Ishikawa (cell line): ENCODE results near the gene DYNLT2.

Source experiments
- EGR1 ChIP-seq: IDR thresholded peaks from 2 replicates; pipeline ENCODE4 v1.6.1; 2012
- EP300 ChIP-seq: IDR thresholded peaks from 2 replicates; pipeline ENCODE4 v1.6.1; 2012; ENCODE audit warnings: borderline replicate concordance
- RAD21 ChIP-seq: IDR thresholded peaks from 2 replicates; pipeline ENCODE4 v1.6.1; 2012; ENCODE audit warnings: low read depth
- TAF1 ChIP-seq: IDR thresholded peaks from 2 replicates; pipeline ENCODE4 v1.6.1; 2012; ENCODE audit warnings: low read depth, mild to moderate bottlenecking
- TCF12 ChIP-seq: IDR thresholded peaks from 2 replicates; pipeline ENCODE4 v1.6.1; 2012; ENCODE audit warnings: low read depth
- TEAD4 ChIP-seq: IDR thresholded peaks from 2 replicates; pipeline ENCODE4 v1.6.1; 2012
- ZBTB7A ChIP-seq: IDR thresholded peaks from 2 replicates; pipeline ENCODE4 v1.6.1; 2012; ENCODE audit warnings: low read depth
- TF ChIP-seq, protein P1 (sequence below): IDR thresholded peaks from 2 replicates; pipeline ENCODE4 v1.6.1; 2012
- TF ChIP-seq, protein P2 (sequence below): IDR thresholded peaks from 2 replicates; pipeline ENCODE4 v1.6.1; 2012; ENCODE audit warnings: low read depth, mild to moderate bottlenecking

DNA sequence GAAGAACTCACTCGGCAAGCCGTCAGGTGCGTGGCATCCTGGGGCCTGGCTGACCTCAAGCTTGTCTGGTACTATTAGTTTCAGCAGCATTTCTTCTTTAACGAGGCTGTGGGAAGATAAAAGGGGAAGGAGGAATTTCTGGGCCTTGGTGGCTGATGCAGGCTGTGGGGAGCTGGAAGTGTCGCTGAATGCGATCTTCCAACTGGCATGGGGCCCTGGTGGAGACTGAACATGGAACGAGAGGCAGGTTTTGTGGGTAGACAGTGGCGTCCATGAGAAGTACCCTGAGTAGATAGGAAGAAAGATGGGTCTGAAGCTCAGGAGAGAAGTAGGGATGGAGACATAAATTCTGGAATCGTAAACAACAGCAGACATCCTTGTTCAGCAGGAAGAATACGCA lies 23.9 kb upstream of the DYNLT2 start:
- TF ChIP-seq TAF1 (no peak), EP300 (no peak), RAD21 (no peak), EGR1 (no peak), ZBTB7A (no peak), TCF12 (no peak), TEAD4 (no peak)
- TF ChIP-seq, protein P1, sequence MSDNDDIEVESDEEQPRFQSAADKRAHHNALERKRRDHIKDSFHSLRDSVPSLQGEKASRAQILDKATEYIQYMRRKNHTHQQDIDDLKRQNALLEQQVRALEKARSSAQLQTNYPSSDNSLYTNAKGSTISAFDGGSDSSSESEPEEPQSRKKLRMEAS = no peak
- TF ChIP-seq, protein P2, sequence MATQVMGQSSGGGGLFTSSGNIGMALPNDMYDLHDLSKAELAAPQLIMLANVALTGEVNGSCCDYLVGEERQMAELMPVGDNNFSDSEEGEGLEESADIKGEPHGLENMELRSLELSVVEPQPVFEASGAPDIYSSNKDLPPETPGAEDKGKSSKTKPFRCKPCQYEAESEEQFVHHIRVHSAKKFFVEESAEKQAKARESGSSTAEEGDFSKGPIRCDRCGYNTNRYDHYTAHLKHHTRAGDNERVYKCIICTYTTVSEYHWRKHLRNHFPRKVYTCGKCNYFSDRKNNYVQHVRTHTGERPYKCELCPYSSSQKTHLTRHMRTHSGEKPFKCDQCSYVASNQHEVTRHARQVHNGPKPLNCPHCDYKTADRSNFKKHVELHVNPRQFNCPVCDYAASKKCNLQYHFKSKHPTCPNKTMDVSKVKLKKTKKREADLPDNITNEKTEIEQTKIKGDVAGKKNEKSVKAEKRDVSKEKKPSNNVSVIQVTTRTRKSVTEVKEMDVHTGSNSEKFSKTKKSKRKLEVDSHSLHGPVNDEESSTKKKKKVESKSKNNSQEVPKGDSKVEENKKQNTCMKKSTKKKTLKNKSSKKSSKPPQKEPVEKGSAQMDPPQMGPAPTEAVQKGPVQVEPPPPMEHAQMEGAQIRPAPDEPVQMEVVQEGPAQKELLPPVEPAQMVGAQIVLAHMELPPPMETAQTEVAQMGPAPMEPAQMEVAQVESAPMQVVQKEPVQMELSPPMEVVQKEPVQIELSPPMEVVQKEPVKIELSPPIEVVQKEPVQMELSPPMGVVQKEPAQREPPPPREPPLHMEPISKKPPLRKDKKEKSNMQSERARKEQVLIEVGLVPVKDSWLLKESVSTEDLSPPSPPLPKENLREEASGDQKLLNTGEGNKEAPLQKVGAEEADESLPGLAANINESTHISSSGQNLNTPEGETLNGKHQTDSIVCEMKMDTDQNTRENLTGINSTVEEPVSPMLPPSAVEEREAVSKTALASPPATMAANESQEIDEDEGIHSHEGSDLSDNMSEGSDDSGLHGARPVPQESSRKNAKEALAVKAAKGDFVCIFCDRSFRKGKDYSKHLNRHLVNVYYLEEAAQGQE = no peak
